Skin of body (tissue), 2 donors: ENCODE results near the gene C1QTNF4. TPM values are rescaled to one million over a fixed set of nuclear protein-coding genes. Genes with fewer than 3 reads are reported as not detected.

Source experiments
- DNase-seq: peaks from one replicate; lab custom pipeline; 2025; lab: John Stamatoyannopoulos, UW
- total RNA-seq: library from RNA; depleted of rRNA; stranded (reverse); fragments of >200 nt; gene quantifications from one replicate; pipeline ENCODE4 v1.2.3, GENCODE V29; 2014

The C1QTNF4 gene
- total RNA-seq, 1 donor from 2014 or later = 1.3 TPM

DNA sequence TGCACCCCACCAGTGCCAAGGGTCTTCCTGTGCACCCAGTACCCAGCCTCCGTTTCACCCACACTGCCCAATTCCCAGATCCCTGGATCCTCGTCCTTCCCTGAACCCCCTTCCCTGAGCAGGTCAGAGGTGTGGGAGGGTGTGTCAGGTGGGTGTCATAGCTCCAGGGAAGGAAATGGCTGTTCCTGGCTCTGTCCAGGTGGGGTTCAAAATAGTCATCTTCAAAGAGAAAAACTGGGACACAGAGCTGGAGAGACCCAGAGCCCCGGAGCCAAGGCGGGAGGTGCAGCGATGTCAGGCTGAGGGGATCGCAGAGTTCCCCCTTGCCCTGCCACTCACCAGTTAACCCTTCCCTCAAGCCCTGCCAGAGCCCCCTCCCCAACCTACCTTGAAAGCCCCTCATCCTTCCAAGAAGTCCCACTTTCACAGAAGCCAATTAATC, 698 bp downstream of the C1QTNF4 start:
- DNase-seq = no peak

- no peak for DNase-seq
These were observed 1.2 kb downstream of the C1QTNF4 start for GRCh38 chr11:47592970-47593369.

DNA sequence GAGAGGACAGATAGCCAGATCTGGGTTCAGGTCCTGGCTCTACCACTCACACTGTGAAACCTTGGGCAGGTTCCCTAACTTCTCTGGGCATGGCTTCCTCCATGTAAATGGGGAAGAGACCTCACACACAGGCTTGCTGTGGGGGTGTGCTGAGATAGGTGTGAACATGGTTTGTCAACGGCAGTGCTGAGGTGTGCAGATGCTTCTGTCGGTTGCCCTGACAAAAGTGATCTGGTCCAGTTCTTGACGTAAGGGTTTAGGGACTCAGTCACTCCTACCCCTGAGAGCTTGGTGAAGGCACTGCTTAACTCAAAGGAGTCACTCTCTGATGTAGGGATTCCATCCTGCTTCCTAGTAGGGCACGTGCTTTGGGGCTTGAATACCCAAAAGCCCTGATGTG, 2.0 kb downstream of the C1QTNF4 start:
- DNase-seq = no peak

DNA sequence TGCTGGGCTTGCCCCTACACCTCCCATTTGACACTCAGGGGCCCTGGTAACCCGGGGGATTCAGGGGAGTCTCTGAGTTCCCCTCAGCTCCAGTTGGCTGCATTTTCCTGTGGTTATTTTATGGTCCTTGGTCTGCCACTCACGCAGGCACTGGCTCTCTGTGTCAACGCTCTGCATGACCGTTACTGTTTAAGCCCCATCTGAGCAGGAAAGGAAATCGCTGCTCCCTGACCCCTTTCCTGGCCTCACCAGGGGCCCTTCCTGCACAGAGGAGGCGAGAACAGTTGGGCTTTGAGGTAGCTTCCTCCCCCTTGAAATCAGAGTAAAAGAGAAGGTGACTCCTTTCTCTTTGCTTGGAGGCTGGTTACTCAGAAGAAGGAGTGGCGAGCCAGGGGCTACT, 2.4 kb downstream of the C1QTNF4 start:
- no peak for DNase-seq

DNA sequence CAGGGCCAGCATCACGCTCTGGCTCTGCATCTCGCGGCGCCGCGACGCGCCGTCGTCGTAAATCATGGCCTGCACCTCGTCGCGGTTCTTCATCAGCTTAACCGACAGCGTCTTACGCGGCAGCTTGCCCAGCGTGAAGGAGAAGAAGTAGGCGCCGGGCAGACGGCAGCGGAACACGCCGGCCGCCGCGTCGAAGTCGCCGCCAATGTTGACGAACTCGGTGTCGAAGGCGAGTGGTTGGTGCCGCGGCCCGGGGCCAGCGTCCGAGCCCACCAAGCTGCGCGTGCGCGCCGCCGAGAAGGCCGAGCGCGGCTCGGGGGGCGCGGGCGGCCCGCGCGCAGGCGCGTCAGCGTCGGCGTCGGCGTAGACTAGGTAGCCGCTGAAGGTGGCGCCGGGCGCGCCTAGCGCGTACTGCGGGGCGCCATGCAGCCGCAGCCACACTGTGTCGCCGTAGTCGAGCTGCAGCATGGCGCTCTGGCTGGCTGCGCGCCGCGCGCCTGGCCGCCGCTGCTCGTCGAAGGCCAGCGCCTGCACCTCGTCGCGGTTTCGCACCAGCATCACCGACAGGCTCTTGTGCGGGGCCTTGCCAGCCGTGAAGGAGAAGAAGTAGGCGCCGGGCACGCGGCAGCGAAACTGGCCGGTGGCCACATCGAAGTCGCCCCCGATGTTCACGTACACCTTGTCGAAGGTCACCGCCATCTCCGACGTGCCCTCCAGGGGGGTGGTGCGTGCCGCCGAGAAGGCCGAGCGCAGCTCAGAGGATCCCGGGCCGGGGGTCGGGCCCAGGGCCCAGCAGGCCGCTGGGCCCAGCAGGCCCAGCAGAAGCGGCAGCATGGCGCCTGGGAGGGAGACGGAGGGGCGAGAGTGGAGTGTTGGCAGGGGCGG, 4.0 kb downstream of the C1QTNF4 start:
- DNase-seq = peak; percentile 30

DNA sequence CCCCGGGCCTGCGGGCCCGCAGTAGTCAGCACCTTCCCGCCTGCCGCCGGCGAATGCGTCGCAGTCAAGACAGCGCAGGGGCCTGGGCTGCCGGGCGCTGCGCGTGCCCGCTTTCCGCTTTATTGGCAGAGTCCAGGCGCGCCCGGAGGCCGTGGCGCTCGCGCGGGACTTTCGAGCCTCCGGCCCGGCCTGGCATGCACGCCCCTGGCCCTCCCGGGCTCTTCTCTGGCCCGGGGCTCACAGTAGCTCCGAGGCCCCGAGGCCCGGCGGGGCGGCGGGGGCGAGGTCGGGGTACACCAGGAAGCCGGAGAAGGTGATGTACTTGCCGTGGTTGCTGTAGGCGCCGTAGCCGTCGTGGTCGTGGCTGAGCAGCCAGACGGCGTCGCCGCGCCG, 4.6 kb downstream of the C1QTNF4 start:
- DNase-seq = no peak

GRCh38 chr11:47589118-47589517, 5.1 kb downstream of the C1QTNF4 start:
- no peak for DNase-seq

- no peak for DNase-seq
These were observed 6.4 kb downstream of the C1QTNF4 start for GRCh38 chr11:47587723-47588326.

DNA sequence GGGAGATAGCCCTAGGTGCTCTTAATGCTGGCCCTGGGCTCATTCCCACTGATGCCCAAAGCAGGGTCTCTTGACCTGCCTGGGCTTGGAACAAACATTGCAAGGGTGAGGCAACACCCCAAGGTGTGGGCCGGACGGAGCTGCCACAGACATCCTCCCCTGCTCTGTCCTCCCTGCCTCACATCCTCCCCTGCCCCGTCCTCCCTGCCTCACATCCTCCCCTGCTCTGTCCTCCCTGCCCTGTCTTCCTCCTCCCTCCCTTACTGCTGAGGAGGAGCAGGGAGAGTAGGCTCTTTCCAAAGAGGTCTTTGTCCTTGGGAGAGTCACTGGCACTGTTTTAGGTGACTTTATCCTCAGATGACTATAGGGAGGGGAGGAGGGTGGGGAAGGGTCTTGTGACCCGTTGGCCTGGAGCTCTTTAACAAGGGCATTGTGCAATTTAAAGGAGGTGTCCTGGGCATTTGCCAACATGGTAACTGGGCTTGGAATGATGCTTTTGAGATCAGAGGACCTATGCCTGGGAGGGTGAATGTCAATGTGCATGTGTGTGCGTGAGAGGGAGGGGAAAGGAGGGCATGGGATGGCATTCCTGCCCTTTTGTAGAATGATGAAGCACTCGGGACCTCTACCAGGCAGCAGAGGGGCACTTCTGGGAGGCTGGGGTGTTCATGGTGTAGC, 7.0 kb downstream of the C1QTNF4 start:
- DNase-seq = no peak

- DNase-seq = peak; percentile 68
These were observed 7.9 kb downstream of the C1QTNF4 start, which contains the start of gene FAM180B for GRCh38 chr11:47586098-47586855. TSS of gene FAM180B (plus strand) at chr11:47586678. CDS start at chr11:47586769, 91 bp downstream.

DNA sequence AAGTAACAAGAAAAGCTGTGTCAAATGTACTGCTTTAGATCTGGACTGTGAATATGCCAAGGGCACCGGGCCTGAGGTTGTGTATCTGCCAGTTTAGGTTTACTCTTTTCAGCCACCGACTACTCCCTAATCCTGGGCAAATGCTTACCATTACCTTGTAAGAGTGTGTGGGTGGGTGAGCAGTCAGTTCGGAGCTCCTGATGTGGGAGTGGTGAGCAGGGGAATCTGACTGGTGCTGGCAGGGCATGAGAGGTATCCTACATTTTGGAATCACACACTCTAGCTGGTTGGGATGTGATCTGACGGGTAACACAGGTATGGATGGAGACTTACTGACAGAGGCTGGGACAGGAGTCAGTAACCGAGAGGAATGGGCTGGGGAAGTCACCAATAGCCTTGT, 10.4 kb downstream of the C1QTNF4 start:
- no peak for DNase-seq

DNA sequence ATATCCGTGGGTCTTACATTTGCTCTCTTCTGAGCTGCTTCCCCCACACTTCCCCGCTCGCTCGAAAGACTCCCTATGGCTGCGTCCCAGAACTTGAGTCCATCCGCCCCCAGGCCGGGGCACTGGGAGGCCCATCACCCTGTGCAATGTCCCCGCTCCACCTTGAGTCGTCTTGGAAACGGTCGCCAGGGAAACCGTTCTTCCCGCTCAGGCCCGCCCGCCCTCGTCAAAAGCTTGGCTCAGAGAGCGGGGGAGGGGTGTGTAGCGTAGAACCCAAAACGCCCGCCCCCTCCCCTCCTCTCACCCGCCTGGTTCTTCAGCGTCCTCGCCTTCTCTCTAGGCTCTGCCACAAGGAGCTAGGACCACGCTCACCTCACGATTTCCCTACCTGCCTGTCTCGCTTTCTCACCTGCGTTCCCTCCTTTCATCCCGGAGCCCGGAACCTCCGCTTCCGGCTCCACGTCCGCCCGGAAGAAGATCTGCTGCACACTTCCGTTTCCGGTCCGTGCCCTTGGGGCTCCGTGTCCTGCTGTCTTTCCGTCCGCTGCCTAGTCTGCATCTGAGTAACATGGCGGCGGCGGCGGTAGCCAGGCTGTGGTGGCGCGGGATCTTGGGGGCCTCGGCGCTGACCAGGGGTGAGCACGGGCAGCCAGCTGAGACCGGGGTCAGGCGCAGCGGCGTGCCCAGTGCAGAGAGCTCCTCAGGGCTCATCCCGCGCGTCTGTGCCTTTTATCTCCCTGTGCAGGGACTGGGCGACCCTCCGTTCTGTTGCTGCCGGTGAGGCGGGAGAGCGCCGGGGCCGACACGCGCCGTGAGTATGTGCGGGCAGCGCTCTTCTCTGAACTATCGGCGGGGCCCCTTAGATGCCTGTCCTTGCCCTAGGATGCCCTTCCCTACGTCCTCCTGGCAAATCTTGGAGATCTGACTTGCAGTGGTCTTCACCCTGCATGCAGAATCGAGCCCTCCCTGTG, 15.4 kb downstream of the C1QTNF4 start, which contains the start of the genes KBTBD4 and NDUFS3:
TSS of gene KBTBD4 (minus strand) at position 447 of the 971 bp plus-strand sequence. CDS start at position 428, 19 bp downstream.
TSS of gene NDUFS3 (plus strand) at position 551 of the 971 bp plus-strand sequence. CDS start at position 569, 18 bp downstream.
- peak; percentile 96 for DNase-seq

DNA sequence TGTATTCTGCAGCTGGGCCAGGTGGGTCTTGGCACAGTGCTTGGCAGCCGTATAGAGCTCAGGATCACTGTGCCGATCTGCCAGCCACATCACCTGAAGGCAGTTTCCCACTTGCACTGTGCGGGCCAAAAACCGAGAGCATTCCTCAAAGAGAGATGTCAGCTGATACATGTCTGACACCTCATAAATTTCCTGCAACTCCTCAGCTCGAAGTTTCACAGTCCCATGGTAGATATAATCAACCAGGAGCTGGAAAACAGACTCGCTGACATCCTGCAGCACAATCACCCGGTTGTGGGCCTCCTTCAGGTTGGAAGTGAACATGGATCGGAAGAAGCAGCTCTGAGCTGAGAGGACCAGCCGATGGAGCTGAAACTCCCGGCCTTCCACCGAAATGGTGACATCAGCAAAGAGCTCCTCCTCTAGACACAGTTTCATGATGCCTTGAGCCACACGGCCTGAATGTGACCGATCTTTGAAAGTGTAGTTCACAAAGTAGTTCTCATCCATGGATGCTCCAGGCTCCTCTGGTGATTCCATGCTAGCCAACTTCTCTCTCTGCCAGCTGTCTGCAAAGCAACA, 16.7 kb downstream of the C1QTNF4 start:
- no peak for DNase-seq

- DNase-seq = no peak
These were observed 20.9 kb downstream of the C1QTNF4 start for GRCh38 chr11:47573321-47573720.

GRCh38 chr11:47572715-47573255, 21.4 kb downstream of the C1QTNF4 start:
- no peak for DNase-seq

DNA sequence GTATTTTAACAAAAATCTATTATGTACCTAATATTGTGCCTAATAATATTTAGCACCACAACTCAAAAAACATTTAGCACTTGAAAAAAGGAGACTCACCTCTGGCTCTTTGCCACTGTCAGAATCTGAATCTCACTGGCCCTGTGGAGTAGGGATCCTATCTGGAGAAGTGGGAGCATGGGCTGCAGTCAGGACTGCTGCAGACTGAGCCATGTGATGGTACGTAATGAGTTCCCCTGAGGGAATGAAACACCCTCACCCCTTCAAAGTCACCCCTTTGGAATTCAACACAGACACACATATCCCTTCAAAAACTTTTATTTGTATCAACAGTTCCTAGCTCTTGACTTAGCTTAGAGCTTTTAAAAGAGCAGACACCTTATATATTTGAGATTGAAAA, 22.3 kb downstream of the C1QTNF4 start:
- DNase-seq = no peak

GRCh38 chr11:47571357-47571729, 22.9 kb downstream of the C1QTNF4 start:
- no peak for DNase-seq

- DNase-seq = no peak
These were observed 23.4 kb downstream of the C1QTNF4 start for GRCh38 chr11:47570651-47571356.

GRCh38 chr11:47569646-47570045, 24.6 kb downstream of the C1QTNF4 start:
- DNase-seq = no peak
